CD14-positive monocyte (primary cell): ENCODE measurements around the gene DYRK3. TPM values are rescaled to one million over a fixed set of nuclear protein-coding genes. Genes with fewer than 3 reads are reported as not detected.

Source experiments
- DNase-seq, 3 donors: peaks; one replicate each; pipeline ENCODE4 v3.0.0-alpha.2; 2011 to 2022
- H2AFZ ChIP-seq: 2 replicates; pipeline ENCODE4 v1.6.0; 2012; ENCODE audit warnings: mild to moderate bottlenecking, low read depth, low read length, inconsistent platforms; ENCODE audit not compliant: insufficient read depth, poor library complexity, severe bottlenecking
- H3K27ac ChIP-seq, 2 donors: 1 replicate in 1 of 2; 2 replicates in 1 of 2; pipeline ENCODE4 v1.5.1; 2012 to 2013; ENCODE audit warnings: low read length in 2 of 2, control low read depth in 1 of 2, inconsistent platforms in 1 of 2, low read depth in 1 of 2, mild to moderate bottlenecking in 1 of 2
- H3K27me3 ChIP-seq, 2 donors: one replicate each; pipeline versions ENCODE4 v1.6.0 to v1.6.1; 2011 to 2013; ENCODE audit warnings: low read length in 2 of 2; ENCODE audit not compliant: control insufficient read depth in 2 of 2, insufficient read depth in 2 of 2
- H3K36me3 ChIP-seq, 2 donors: replicated peaks in 1 of 2; 1 replicate in 1 of 2; 2 replicates in 1 of 2; pipeline versions ENCODE4 v1.5.1 to v1.6.1; 2012 to 2013; ENCODE audit warnings: low read length in 2 of 2, control low read depth in 1 of 2, inconsistent platforms in 1 of 2, mild to moderate bottlenecking in 1 of 2; ENCODE audit not compliant: insufficient read depth in 2 of 2, control insufficient read depth in 1 of 2
- H3K4me1 ChIP-seq, 2 donors: 1 replicate in 1 of 2; 2 replicates in 1 of 2; pipeline versions ENCODE4 v1.5.1 to v1.6.1; 2012 to 2013; ENCODE audit warnings: low read length in 2 of 2, control low read depth in 1 of 2, inconsistent platforms in 1 of 2, mild to moderate bottlenecking in 1 of 2, moderate library complexity in 1 of 2; ENCODE audit not compliant: insufficient read depth in 2 of 2, control insufficient read depth in 1 of 2
- H3K4me2 ChIP-seq: replicated peaks from 2 replicates; pipeline ENCODE3; 2012; ENCODE audit warnings: low read length, moderate library complexity, mild to moderate bottlenecking; ENCODE audit not compliant: poor library complexity, severe bottlenecking; ENCODE audit errors: extremely low read depth
- H3K4me3 ChIP-seq, 3 experiments: fragments of 200-600 bp in 1 of 3; sonication (generic) in 1 of 3; replicated peaks in 1 of 3; 1 replicate in 2 of 3; 2 replicates in 1 of 3; pipeline ENCODE4 v1.5.1; 2011 to 2013; ENCODE audit warnings: low read length in 3 of 3, mild to moderate bottlenecking in 3 of 3, control low read depth in 2 of 3, low read depth in 2 of 3, inconsistent platforms in 1 of 3, moderate library complexity in 1 of 3
- H3K79me2 ChIP-seq: 2 replicates; pipeline ENCODE4 v1.6.0; 2012; ENCODE audit warnings: mild to moderate bottlenecking, control low read depth, inconsistent platforms, low read length, moderate library complexity; ENCODE audit not compliant: insufficient read depth
- H3K9ac ChIP-seq: 2 replicates; pipeline ENCODE4 v1.6.0; 2017; ENCODE audit warnings: low read length, mild to moderate bottlenecking; ENCODE audit not compliant: insufficient read depth, poor library complexity, severe bottlenecking
- H3K9me3 ChIP-seq, 2 donors: replicated peaks in 1 of 2; 1 replicate in 1 of 2; 2 replicates in 1 of 2; pipeline versions ENCODE4 v1.5.1 to v1.6.1; 2012 to 2013; ENCODE audit warnings: low read length in 2 of 2, control low read depth in 1 of 2; ENCODE audit not compliant: control insufficient read depth in 1 of 2, insufficient read depth in 1 of 2
- H4K20me1 ChIP-seq: 2 replicates; pipeline ENCODE4 v1.6.0; 2012; ENCODE audit warnings: mild to moderate bottlenecking, low read length, control low read depth, moderate library complexity; ENCODE audit not compliant: insufficient read depth
- H3K27ac Mint-ChIP-seq, 7 donors: one replicate each; pipeline ENCODE4 v1.8.0; 2020; ENCODE audit warnings: mild to moderate bottlenecking in 7 of 7, mixed read lengths in 7 of 7, moderate library complexity in 6 of 7, inconsistent platforms in 2 of 7
- H3K27me3 Mint-ChIP-seq, 3 donors: one replicate each; pipeline ENCODE4 v1.8.0; 2021 to 2022; ENCODE audit warnings: low read depth in 3 of 3, mild to moderate bottlenecking in 3 of 3, mixed read lengths in 3 of 3, moderate library complexity in 3 of 3, inconsistent platforms in 1 of 3
- H3K36me3 Mint-ChIP-seq, 2 donors: one replicate each; pipeline ENCODE4 v1.8.0; 2020; ENCODE audit warnings: mixed read lengths in 2 of 2, inconsistent platforms in 1 of 2, mild to moderate bottlenecking in 1 of 2
- H3K4me1 Mint-ChIP-seq: one replicate; pipeline ENCODE4 v1.8.0; 2020; ENCODE audit warnings: mild to moderate bottlenecking, mixed read lengths
- H3K4me3 Mint-ChIP-seq, 2 donors: one replicate each; pipeline ENCODE4 v1.8.0; 2020; ENCODE audit warnings: mild to moderate bottlenecking in 2 of 2, mixed read lengths in 2 of 2, moderate library complexity in 1 of 2
- H3K9me3 Mint-ChIP-seq, 7 donors: one replicate each; pipeline ENCODE4 v1.8.0; 2020 to 2022; ENCODE audit warnings: mixed read lengths in 7 of 7, mild to moderate bottlenecking in 6 of 7, moderate library complexity in 6 of 7, inconsistent platforms in 2 of 7
- WGBS: methylation state at CpG from one replicate; pipeline ENCODE4 v1.1.5; 2013; ENCODE audit warnings: missing lambda C conversion rate; ENCODE audit not compliant: insufficient coverage; 5-methylcytosine and 5-hydroxymethylcytosine counted together
- intact Hi-C, 2 donors: fragments of 100-400 bp; cut with micrococcal nuclease; formaldehyde crosslinking; loops; one replicate each; pipeline versions ENCODE4 v1.15.0 to v1.15.1; 2023
- polyA plus RNA-seq, 3 donors: library from polyadenylated mRNA; depleted of rRNA in 1 of 3; unstranded in 2 of 3; stranded (reverse) in 1 of 3; fragments of 300-500 nt in 2 of 3; fragments of >200 nt in 1 of 3; fragmentation: Illumina TruSeq in 2 of 3; gene quantifications; 1 replicate in 2 of 3; 2 replicates in 1 of 3; pipeline ENCODE4 v1.2.3, GENCODE V29; 2012 to 2021
- TF ChIP-seq, protein P1 (sequence below): fragments of 200-600 bp; IDR thresholded peaks from one replicate; pipeline ENCODE4 v1.8.0; 2022; ENCODE audit warnings: antibody characterized with exemption, mild to moderate bottlenecking

The DYRK3 gene
- polyA plus RNA-seq, 3 donors, result 0.13 TPM; not detected in 2

DNA sequence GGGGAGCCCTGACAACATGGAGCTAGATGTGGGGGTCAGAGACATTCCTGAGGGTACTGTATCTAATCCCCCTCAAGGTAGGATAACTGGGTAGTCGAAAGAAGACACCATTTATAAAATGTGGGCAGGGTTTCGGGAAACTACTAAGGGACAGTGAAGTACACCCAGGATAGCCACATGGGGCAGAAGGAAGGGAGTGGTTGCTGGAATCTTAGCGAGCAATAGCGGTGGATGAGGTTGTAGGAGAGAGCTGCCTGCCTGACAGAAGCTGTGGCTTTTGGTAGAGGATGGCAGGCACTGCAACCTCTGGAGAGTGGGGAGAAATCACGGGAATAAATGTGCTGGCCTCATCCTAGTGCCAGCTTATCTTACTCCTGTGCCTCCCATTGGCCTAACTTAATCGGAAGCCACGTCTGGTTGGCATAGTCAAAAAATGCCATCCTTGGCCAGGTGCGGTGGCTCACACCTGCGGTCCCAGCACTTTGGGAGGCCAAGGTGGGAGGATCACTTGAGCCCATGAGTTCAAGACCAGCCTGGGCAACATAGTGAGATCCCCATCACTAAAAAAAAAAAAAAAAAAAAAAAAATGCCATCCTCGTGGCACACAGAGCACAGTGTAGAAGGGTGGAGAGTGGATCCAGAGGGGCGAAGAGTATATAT is 26.0 kb downstream of the DYRK3 start:
- intact Hi-C loops, result no loop called here
- Histone ChIP-seq H4K20me1 (peaks cover 13% of the 10 kb centered on the region), H3K4me2 (no peak overlapping the region), H3K9ac (no peak overlapping the region), H3K4me3 (no peak overlapping the region), H3K4me1 (peaks cover 32 to 40% of the 10 kb centered on the region in 2 donors), H3K27me3 (peaks cover 0 to 17% of the 10 kb centered on the region in 2 donors), H3K36me3 (no peaks in the 10 kb centered on the region), H3K27ac (no peak overlapping the region), H3K9me3 (no peaks in the 10 kb centered on the region), H3K79me2 (no peaks in the 10 kb centered on the region), H2AFZ (no peak overlapping the region)
- Mint-ChIP-seq H3K9me3 (peaks cover 0 to 5% (median 0%) of the 10 kb centered on the region in 7 donors), H3K27me3 (peaks cover 29 to 39% (median 30%) of the 10 kb centered on the region in 3 donors), H3K27ac (peak overlapping the region in 1 of 7 donors; percentile 20), H3K4me3 (peak overlapping the region in 1 of 2 donors; percentile 8), H3K4me1 (peaks cover 41% of the 10 kb centered on the region), H3K36me3 (no peaks in the 10 kb centered on the region)
- TF ChIP-seq, protein P1, sequence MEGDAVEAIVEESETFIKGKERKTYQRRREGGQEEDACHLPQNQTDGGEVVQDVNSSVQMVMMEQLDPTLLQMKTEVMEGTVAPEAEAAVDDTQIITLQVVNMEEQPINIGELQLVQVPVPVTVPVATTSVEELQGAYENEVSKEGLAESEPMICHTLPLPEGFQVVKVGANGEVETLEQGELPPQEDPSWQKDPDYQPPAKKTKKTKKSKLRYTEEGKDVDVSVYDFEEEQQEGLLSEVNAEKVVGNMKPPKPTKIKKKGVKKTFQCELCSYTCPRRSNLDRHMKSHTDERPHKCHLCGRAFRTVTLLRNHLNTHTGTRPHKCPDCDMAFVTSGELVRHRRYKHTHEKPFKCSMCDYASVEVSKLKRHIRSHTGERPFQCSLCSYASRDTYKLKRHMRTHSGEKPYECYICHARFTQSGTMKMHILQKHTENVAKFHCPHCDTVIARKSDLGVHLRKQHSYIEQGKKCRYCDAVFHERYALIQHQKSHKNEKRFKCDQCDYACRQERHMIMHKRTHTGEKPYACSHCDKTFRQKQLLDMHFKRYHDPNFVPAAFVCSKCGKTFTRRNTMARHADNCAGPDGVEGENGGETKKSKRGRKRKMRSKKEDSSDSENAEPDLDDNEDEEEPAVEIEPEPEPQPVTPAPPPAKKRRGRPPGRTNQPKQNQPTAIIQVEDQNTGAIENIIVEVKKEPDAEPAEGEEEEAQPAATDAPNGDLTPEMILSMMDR, result no peak
- 98% methylated on average over 9 of the region's 11 CpGs for WGBS
- DNase-seq, result no peak

DNA sequence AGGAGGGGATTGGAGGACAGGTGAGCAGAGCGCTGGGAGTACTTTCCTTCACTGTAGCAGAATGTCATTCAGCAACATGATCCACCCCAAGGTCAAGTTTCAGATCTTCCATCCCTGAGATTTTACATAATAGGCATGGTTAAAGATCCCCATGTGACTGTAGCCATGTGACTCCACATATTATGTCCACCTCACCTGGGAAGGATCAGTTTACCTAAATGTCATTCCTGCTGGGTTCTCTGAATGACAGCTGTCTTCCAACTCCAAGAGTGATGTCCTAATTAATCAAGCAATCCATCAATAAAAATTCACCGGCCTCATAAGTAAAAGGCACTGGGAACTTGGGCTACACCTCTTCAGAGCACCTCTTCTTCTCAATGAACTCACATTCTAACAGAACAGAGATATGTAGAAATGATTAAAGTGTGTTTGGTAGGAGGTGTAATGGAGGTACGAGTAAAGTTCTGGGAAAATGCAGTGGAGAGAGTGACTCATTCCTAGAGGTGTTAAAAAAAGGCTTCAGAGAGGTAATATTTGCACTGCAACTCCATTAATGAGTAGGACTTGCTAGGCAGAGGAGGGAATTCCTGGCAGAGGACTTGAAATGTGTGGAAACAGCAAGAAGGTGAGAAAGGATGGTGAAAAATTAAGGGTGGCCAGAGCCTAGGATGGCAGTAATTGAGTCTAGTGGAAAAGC is 27.2 kb downstream of the DYRK3 start:
- no peak overlapping the region for H3K4me3 ChIP-seq
- H3K79me2 ChIP-seq, result no peaks in the 10 kb centered on the region
- no peak overlapping the region for H3K27ac ChIP-seq
- peak overlapping the region in 1 of 7 donors; percentile 1 for H3K27ac Mint-ChIP-seq
- H3K36me3 Mint-ChIP-seq, result no peaks in the 10 kb centered on the region
- no peak overlapping the region for H3K4me3 Mint-ChIP-seq
- H3K27me3 ChIP-seq, result peaks cover 0 to 17% of the 10 kb centered on the region in 2 donors
- no peak overlapping the region for H3K9ac ChIP-seq
- H3K4me1 Mint-ChIP-seq, result peaks cover 42% of the 10 kb centered on the region
- TF ChIP-seq, protein P1, result no peak
- no peak overlapping the region for H2AFZ ChIP-seq
- H3K9me3 ChIP-seq, result no peaks in the 10 kb centered on the region
- no peak overlapping the region for H3K4me2 ChIP-seq
- peaks cover 13% of the 10 kb centered on the region for H4K20me1 ChIP-seq
- intact Hi-C loops, result no loop called here
- peaks cover 32 to 41% of the 10 kb centered on the region in 2 donors for H3K4me1 ChIP-seq
- peaks cover 29 to 38% (median 30%) of the 10 kb centered on the region in 3 donors for H3K27me3 Mint-ChIP-seq
- peaks cover 0 to 2% (median 0%) of the 10 kb centered on the region in 7 donors for H3K9me3 Mint-ChIP-seq
- no CpG with 5 or more reads among the region's 3 CpGs for WGBS
- H3K36me3 ChIP-seq, result no peaks in the 10 kb centered on the region
- DNase-seq, result no peak
